Common myeloid progenitor, CD34-positive (primary cell): Measurements from ENCODE around the gene TLL1. TPM values are rescaled to one million over a fixed set of nuclear protein-coding genes. Genes with fewer than 3 reads are reported as not detected.

ENCODE experiments used
- CTCF ChIA-PET: fragments of 350-600 bp; sonication (Branson Sonifier 250); formaldehyde crosslinking; loops from one replicate; lab custom pipeline; 2021; ENCODE audit warnings: antibody characterized with exemption; lab: Charles Lee
- POLR2A ChIA-PET: fragments of 350-600 bp; sonication (Branson Sonifier 250); formaldehyde crosslinking; loops from one replicate; lab custom pipeline; 2021; ENCODE audit warnings: antibody characterized with exemption; lab: Charles Lee
- DNase-seq, 3 donors: peaks; one replicate each; pipeline versions ENCODE4 v3.0.0 to v3.0.0-alpha.2; 2013
- H3K27ac ChIP-seq, 2 experiments: 1 replicate in 1 of 2; 2 replicates in 1 of 2; pipeline ENCODE4 v1.7.0; 2013; ENCODE audit warnings: inconsistent platforms in 2 of 2, low read length in 2 of 2, mild to moderate bottlenecking in 2 of 2, low read depth in 1 of 2, moderate library complexity in 1 of 2; ENCODE audit not compliant: severe bottlenecking in 2 of 2, insufficient read depth in 1 of 2, poor library complexity in 1 of 2
- H3K27me3 ChIP-seq, 5 experiments: replicated peaks in 2 of 5; 1 replicate in 3 of 5; 2 replicates in 2 of 5; pipeline versions ENCODE4 v1.6.1 to v1.7.0; 2013; ENCODE audit warnings: low read length in 4 of 5, mild to moderate bottlenecking in 2 of 5, moderate library complexity in 2 of 5, inconsistent platforms in 1 of 5; ENCODE audit not compliant: insufficient read depth in 5 of 5, control insufficient read depth in 4 of 5
- H3K36me3 ChIP-seq, 4 experiments: 1 replicate in 2 of 4; 2 replicates in 2 of 4; pipeline versions ENCODE4 v1.6.1 to v1.7.0; 2013; ENCODE audit warnings: low read length in 3 of 4, control low read depth in 1 of 4, mild to moderate bottlenecking in 1 of 4; ENCODE audit not compliant: control insufficient read depth in 4 of 4, insufficient read depth in 4 of 4
- H3K4me1 ChIP-seq, 4 experiments: 1 replicate in 3 of 4; 2 replicates in 1 of 4; pipeline versions ENCODE4 v1.6.1 to v1.7.1; 2013; ENCODE audit warnings: low read length in 3 of 4, mild to moderate bottlenecking in 3 of 4, control low read depth in 1 of 4, inconsistent platforms in 1 of 4, moderate library complexity in 1 of 4; ENCODE audit not compliant: control insufficient read depth in 4 of 4, insufficient read depth in 4 of 4; ENCODE audit errors: control extremely low read depth in 1 of 4
- H3K4me3 ChIP-seq, 7 experiments: 1 replicate in 4 of 7; 2 replicates in 3 of 7; pipeline versions ENCODE4 v1.5.1 to v1.7.0; 2013; ENCODE audit warnings: mild to moderate bottlenecking in 7 of 7, low read length in 6 of 7, moderate library complexity in 6 of 7, inconsistent platforms in 2 of 7, low read depth in 2 of 7, control low read depth in 1 of 7; ENCODE audit not compliant: insufficient read depth in 4 of 7, control insufficient read depth in 1 of 7; ENCODE audit errors: extremely low read depth in 1 of 7
- H3K9me3 ChIP-seq, 5 experiments: 1 replicate in 4 of 5; 2 replicates in 1 of 5; pipeline versions ENCODE4 v1.6.1 to v1.7.1; 2013; ENCODE audit warnings: low read length in 4 of 5, mild to moderate bottlenecking in 2 of 5, inconsistent platforms in 1 of 5, low read depth in 1 of 5, moderate library complexity in 1 of 5; ENCODE audit not compliant: control insufficient read depth in 4 of 5, insufficient read depth in 2 of 5; ENCODE audit errors: control extremely low read depth in 1 of 5
- WGBS: methylation state at CpG from one replicate; pipeline ENCODE4 v1.1.5; 2013; ENCODE audit not compliant: insufficient coverage; 5-methylcytosine and 5-hydroxymethylcytosine counted together
- polyA plus RNA-seq: library from polyadenylated mRNA; unstranded; fragments of 120-200 nt; gene quantifications from one replicate; pipeline ENCODE4 v1.2.1, GENCODE V29; 2013

Gene TLL1
- not detected for polyA plus RNA-seq

GRCh38 chr4:165872461-165873297, at the start of gene TLL1:
TSS of gene TLL1 (plus strand) at chr4:165873237. CDS start at chr4:165873905, 668 bp downstream.
- 4% methylated on average over 14 of the region's 24 CpGs for WGBS
- peaks cover 18 to 84% (median 26%) of the 10 kb centered on the region in 5 experiments for H3K27me3 ChIP-seq
- peaks cover 0 to 29% (median 25%) of the 10 kb centered on the region in 4 experiments for H3K4me1 ChIP-seq
- ChIA-PET CTCF (no interaction called here), POLR2A (no interaction called here)
- H3K9me3 ChIP-seq = no peaks in the 10 kb centered on the region
- H3K27ac ChIP-seq = no peak within 1 kb of the TSS
- H3K4me3 ChIP-seq = peak within 1 kb of the TSS; percentile 8 to 73 (median 59)
- peak in 2 of 3 donors; percentile 25 for DNase-seq
- no peaks in the 10 kb centered on the region for H3K36me3 ChIP-seq

GRCh38 chr4:165826166-165826565, 46.9 kb upstream of the TLL1 start:
- ChIA-PET POLR2A (no interaction called here), CTCF (no interaction called here)
- DNase-seq = no peak
- Histone ChIP-seq H3K4me1 (no peaks in the 10 kb centered on the region), H3K27me3 (no peaks in the 10 kb centered on the region), H3K9me3 (no peaks in the 10 kb centered on the region), H3K36me3 (no peaks in the 10 kb centered on the region), H3K27ac (no peak overlapping the region), H3K4me3 (no peak overlapping the region)
- WGBS = no CpG with 5 or more reads among the region's 1 CpG

- H3K9me3 ChIP-seq = no peaks in the 10 kb centered on the region
- 91% methylated on average over 1 of the region's 1 CpG for WGBS
- ChIA-PET POLR2A (no interaction called here), CTCF (no interaction called here)
- no peaks in the 10 kb centered on the region for H3K36me3 ChIP-seq
- no peaks in the 10 kb centered on the region for H3K4me1 ChIP-seq
- no peaks in the 10 kb centered on the region for H3K27me3 ChIP-seq
- H3K4me3 ChIP-seq = no peak overlapping the region
- no peak for DNase-seq
- H3K27ac ChIP-seq = no peak overlapping the region
Observed at GRCh38 chr4:165827018-165827417, 46.0 kb upstream of the TLL1 start.

- no peaks in the 10 kb centered on the region for H3K36me3 ChIP-seq
- ChIA-PET CTCF (no interaction called here), POLR2A (no interaction called here)
- WGBS = 100% methylated on average over 1 of the region's 2 CpGs
- no peak overlapping the region for H3K4me3 ChIP-seq
- no peaks in the 10 kb centered on the region for H3K4me1 ChIP-seq
- DNase-seq = no peak
- no peaks in the 10 kb centered on the region for H3K9me3 ChIP-seq
- H3K27ac ChIP-seq = no peak overlapping the region
- H3K27me3 ChIP-seq = no peaks in the 10 kb centered on the region
Observed at GRCh38 chr4:165828928-165829327, 44.1 kb upstream of the TLL1 start.

- WGBS = no CpG with 5 or more reads among the region's 2 CpGs
- CTCF ChIA-PET = no interaction called here
- POLR2A ChIA-PET = interaction anchor here (0.6 kb wide), 1 partner anchor 42 kb away, joined by 4 read pairs; no protein-coding TSS in a partner anchor
Observed at GRCh38 chr4:165834116-165834515, 38.9 kb upstream of the TLL1 start.

GRCh38 chr4:165838575-165838974, 34.5 kb upstream of the TLL1 start:
- Histone ChIP-seq H3K27me3 (no peaks in the 10 kb centered on the region), H3K9me3 (no peaks in the 10 kb centered on the region), H3K4me1 (peaks cover 0 to 1% (median 0%) of the 10 kb centered on the region in 4 experiments), H3K27ac (no peak overlapping the region), H3K36me3 (no peaks in the 10 kb centered on the region), H3K4me3 (no peak overlapping the region)
- no peak for DNase-seq
- WGBS = no CpG with 5 or more reads among the region's 1 CpG
- ChIA-PET CTCF (no interaction called here), POLR2A (no interaction called here)

More at GRCh38 chr4:165834116-165834515, 38.9 kb upstream of the TLL1 start:
- Histone ChIP-seq H3K9me3 (no peaks in the 10 kb centered on the region), H3K27ac (no peak overlapping the region), H3K27me3 (no peaks in the 10 kb centered on the region), H3K4me1 (no peaks in the 10 kb centered on the region), H3K4me3 (no peak overlapping the region), H3K36me3 (no peaks in the 10 kb centered on the region)
- DNase-seq = no peak

GRCh38 chr4:165839615-165840333, 33.3 kb upstream of the TLL1 start:
- Histone ChIP-seq H3K9me3 (no peaks in the 10 kb centered on the region), H3K27me3 (no peaks in the 10 kb centered on the region), H3K4me3 (no peak overlapping the region), H3K27ac (no peak overlapping the region), H3K4me1 (peaks cover 0 to 1% (median 0%) of the 10 kb centered on the region in 4 experiments), H3K36me3 (no peaks in the 10 kb centered on the region)
- POLR2A ChIA-PET = no interaction called here
- no CpG with 5 or more reads among the region's 5 CpGs for WGBS
- CTCF ChIA-PET = interaction anchor here (0.6 kb wide), 1 partner anchor 858 kb away, joined by 4 read pairs; no protein-coding TSS in a partner anchor
- DNase-seq = no peak
